ENCODE results near the gene SLC39A2. TPM values are rescaled to one million over a fixed set of nuclear protein-coding genes. Genes with fewer than 3 reads are reported as not detected.
"Not testable (repeated sequence)": the region's sequence is repeated elsewhere in the genome, so short reads cannot be mapped to it uniquely, and the experiment has no call there.

The SLC39A2 gene, protein sequence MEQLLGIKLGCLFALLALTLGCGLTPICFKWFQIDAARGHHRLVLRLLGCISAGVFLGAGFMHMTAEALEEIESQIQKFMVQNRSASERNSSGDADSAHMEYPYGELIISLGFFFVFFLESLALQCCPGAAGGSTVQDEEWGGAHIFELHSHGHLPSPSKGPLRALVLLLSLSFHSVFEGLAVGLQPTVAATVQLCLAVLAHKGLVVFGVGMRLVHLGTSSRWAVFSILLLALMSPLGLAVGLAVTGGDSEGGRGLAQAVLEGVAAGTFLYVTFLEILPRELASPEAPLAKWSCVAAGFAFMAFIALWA
- not detected in 2 replicates for total RNA-seq (2022)
- Bru-seq, nascent RNA = percentile 25 among the genes with signal in this experiment
- percentile 13 among the genes with signal in this experiment for BruChase-seq, experiment 1, labeled RNA remaining after a 6-hour chase
- percentile 15 among the genes with signal in this experiment for BruChase-seq, experiment 2, labeled RNA remaining after a 2-hour chase
- long read RNA-seq = 0 reads

DNA sequence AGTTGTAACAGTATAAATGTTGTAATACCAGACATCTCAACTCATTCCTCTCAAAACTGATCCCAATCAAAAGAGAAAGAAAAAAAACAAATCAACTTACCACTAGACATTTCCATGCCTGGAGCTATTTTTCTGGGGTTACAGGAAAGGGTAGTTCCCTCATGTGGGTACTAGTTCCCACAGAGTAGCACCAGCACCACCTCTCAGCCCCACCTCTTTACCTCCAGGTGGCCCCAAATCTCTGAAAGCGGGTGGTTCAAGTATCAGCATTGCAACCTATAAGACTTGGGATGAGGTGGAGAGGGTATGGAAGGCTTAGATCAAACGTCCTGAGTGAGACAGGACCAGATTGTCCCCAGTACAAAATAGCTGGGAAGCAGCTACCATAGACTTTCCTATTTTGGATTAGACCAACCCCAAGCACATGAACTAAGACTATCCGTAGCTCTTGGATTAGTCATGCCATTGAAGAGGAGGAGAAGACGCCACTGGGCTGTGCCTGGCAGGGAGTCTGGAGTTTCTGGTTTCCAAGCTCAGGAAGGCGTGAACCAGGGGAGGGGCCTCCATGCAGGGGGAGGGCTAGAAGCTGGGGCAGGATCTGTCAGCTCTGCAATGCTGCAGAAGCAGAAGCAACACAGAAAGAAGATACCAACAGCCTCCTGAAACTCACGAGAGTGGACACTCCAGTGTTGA lies at the start of gene SLC39A2:
TSS of gene SLC39A2 (plus strand) at position 620 of the 693 bp plus-strand sequence. CDS start 154 bp downstream, outside the sequence.
- peak within 1 kb of the TSS; percentile 8 for H3K4me3 Mint-ChIP-seq (ENCODE audit: unreplicated experiment)
- peak; percentile 83 for DNase-seq (ENCODE audit: unreplicated experiment)

DNA sequence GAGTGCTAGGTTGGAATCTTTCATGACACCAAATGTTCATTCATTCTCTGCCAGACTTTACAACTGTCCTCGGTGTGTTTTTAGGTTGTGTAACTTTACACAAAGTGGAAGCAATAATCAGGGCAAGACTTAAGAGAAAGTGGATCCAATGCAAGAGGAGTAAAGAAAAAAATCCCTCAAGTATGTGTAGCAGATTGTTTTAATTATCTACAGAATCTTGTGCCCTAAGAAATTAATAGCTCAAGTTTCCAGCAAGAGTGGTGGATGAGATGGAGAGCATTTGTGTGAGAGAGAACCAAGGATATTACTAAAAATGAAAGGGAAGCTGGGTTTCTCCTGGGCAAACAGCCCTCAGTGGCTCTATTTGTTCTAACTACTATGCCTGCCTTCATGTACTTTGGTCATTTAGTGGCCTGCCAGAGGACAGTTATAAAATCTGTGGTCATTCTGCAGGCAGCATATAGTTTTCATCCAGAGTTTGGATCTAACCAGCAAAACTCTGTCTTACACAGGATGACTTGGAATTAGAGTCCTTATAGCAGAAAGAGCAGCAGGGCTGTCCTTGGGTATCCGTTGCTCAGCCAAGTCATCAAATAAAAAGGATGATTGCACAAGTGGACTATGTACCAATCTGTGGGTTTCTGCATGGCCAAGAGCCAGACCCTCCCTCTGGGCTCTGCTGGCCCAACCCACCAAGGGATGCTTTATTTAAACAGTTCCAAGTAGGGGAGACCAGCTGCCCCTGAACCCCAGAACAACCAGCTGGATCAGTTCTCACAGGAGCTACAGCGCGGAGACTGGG lies 44.2 kb upstream of the SLC39A2 start, which contains the start of gene RNASE2:
TSS of gene RNASE2 (plus strand) at position 752 of the 802 bp plus-strand sequence. CDS start 285 bp downstream, outside the sequence.
- intact Hi-C loops (cut with micrococcal nuclease); H3K9me3 Mint-ChIP-seq (ENCODE audit: unreplicated experiment); H3K27ac Mint-ChIP-seq (ENCODE audit: low read depth, unreplicated experiment); POLR2A ChIA-PET; H3K4me3 Mint-ChIP-seq (ENCODE audit: unreplicated experiment); H3K4me1 Mint-ChIP-seq (ENCODE audit: insufficient read depth, unreplicated experiment); CTCF ChIA-PET; H3K36me3 Mint-ChIP-seq (ENCODE audit: insufficient read depth, unreplicated experiment); BruUV-seq (replicated peaks): not testable (repeated sequence)
- peak; percentile 18 for DNase-seq (ENCODE audit: unreplicated experiment)
- peaks cover 78% of the 10 kb centered on the region for H3K27me3 Mint-ChIP-seq (ENCODE audit: insufficient read depth, unreplicated experiment)

More for the DNA sequence above, at the start of gene SLC39A2:
- H3K36me3 Mint-ChIP-seq (ENCODE audit: insufficient read depth, unreplicated experiment) = peaks cover 46% of the 10 kb centered on the region
- CTCF ChIA-PET = interaction anchor here (0.5 to 13.0 kb wide), 19 partner anchors 10 to 695 kb away, joined by 3 to 213 read pairs (median 5); partner anchors contain the start of gene TPPP2
- POLR2A ChIA-PET = interaction anchor here (0.7 to 3.2 kb wide), 5 partner anchors 8 to 140 kb away, joined by 3 to 28 read pairs (median 5); partner anchors contain the start of gene METTL17
- intact Hi-C loops (cut with micrococcal nuclease) = no loop called here
- H3K9me3 Mint-ChIP-seq (ENCODE audit: unreplicated experiment) = no peaks in the 10 kb centered on the region
- BruUV-seq (replicated peaks) = no TSS peak
- peak within 1 kb of the TSS; percentile 73 for H3K27ac Mint-ChIP-seq (ENCODE audit: low read depth, unreplicated experiment)
- no peaks in the 10 kb centered on the region for H3K27me3 Mint-ChIP-seq (ENCODE audit: insufficient read depth, unreplicated experiment)
- peaks cover 18% of the 10 kb centered on the region for H3K4me1 Mint-ChIP-seq (ENCODE audit: insufficient read depth, unreplicated experiment)
- TF ChIP-seq, protein P1, sequence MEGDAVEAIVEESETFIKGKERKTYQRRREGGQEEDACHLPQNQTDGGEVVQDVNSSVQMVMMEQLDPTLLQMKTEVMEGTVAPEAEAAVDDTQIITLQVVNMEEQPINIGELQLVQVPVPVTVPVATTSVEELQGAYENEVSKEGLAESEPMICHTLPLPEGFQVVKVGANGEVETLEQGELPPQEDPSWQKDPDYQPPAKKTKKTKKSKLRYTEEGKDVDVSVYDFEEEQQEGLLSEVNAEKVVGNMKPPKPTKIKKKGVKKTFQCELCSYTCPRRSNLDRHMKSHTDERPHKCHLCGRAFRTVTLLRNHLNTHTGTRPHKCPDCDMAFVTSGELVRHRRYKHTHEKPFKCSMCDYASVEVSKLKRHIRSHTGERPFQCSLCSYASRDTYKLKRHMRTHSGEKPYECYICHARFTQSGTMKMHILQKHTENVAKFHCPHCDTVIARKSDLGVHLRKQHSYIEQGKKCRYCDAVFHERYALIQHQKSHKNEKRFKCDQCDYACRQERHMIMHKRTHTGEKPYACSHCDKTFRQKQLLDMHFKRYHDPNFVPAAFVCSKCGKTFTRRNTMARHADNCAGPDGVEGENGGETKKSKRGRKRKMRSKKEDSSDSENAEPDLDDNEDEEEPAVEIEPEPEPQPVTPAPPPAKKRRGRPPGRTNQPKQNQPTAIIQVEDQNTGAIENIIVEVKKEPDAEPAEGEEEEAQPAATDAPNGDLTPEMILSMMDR (IDR thresholded peaks at IDR 0.05; ENCODE audit: unreplicated experiment) = no peak

DNA sequence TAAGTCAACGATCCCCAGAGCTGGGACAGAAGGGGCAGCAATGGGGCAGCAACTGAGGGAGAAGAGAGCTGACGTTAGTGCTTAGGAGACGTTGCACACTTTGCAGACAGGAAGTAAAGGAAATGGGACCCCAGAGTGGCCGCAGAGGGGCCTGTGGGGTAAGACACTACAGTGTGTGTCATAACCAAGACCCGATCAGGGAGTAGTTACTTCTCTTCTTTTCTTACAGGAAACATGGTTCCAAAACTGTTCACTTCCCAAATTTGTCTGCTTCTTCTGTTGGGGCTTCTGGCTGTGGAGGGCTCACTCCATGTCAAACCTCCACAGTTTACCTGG lies 43.6 kb upstream of the SLC39A2 start:
- H3K36me3 Mint-ChIP-seq (ENCODE audit: insufficient read depth, unreplicated experiment); H3K9me3 Mint-ChIP-seq (ENCODE audit: unreplicated experiment); H3K27ac Mint-ChIP-seq (ENCODE audit: low read depth, unreplicated experiment); H3K4me1 Mint-ChIP-seq (ENCODE audit: insufficient read depth, unreplicated experiment); DNase-seq (ENCODE audit: unreplicated experiment); H3K4me3 Mint-ChIP-seq (ENCODE audit: unreplicated experiment); POLR2A ChIA-PET; BruUV-seq (replicated peaks); intact Hi-C loops (cut with micrococcal nuclease): not testable (repeated sequence)
- H3K27me3 Mint-ChIP-seq (ENCODE audit: insufficient read depth, unreplicated experiment) = peaks cover 72% of the 10 kb centered on the region
- CTCF ChIA-PET = interaction anchor here (0.5 kb wide), 1 partner anchor 93 kb away, joined by 3 read pairs; no protein-coding TSS in a partner anchor

DNA sequence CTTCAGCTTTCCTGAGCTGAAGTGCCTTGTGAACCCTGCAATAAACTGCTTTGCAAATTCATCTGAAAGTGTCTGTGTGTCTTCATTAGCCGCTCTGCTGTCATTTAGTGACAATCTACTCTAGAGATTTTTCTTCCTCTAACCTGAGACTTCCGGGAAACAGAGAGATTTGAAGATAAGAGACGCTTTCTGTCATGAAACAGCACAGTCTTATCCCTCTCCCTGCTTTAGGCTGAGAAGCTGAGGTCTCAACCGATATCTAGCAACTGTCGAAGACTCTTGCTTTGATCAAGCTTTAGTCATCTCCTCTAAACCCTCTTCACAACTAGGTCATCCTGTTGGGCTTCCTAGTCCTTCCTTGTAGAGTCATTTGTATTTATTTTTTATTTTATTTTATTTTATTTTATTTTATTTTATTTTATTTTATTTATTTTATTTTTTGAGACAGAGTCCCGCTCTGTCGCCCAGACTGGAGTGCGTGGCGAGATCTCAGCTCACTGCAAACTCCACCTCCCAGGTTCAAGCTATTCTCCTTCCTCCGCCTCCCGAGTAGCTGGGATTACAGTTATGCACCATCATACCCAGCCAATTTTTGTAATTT lies 42.6 kb upstream of the SLC39A2 start:
- ChIA-PET POLR2A (interaction anchor here (1.1 to 1.7 kb wide), 2 partner anchors 15 to 18 kb away, joined by 4 to 5 read pairs; no protein-coding TSS in a partner anchor), CTCF (interaction anchor here (0.7 to 2.2 kb wide), 2 partner anchors 14 to 97 kb away, joined by 3 to 13 read pairs; no protein-coding TSS in a partner anchor)
- DNase-seq (ENCODE audit: unreplicated experiment) = no peak
- no peaks in the 10 kb centered on the region for H3K9me3 Mint-ChIP-seq (ENCODE audit: unreplicated experiment)
- peaks cover 12% of the 10 kb centered on the region for H3K4me1 Mint-ChIP-seq (ENCODE audit: insufficient read depth, unreplicated experiment)
- no peaks in the 10 kb centered on the region for H3K36me3 Mint-ChIP-seq (ENCODE audit: insufficient read depth, unreplicated experiment)
- no peak overlapping the region for H3K4me3 Mint-ChIP-seq (ENCODE audit: unreplicated experiment)
- BruUV-seq (replicated peaks) = no TSS peak
- intact Hi-C loops (cut with micrococcal nuclease) = no loop called here
- TF ChIP-seq, protein P1 (IDR thresholded peaks at IDR 0.05; ENCODE audit: unreplicated experiment) = no peak
- no peak overlapping the region for H3K27ac Mint-ChIP-seq (ENCODE audit: low read depth, unreplicated experiment)
- peaks cover 64% of the 10 kb centered on the region for H3K27me3 Mint-ChIP-seq (ENCODE audit: insufficient read depth, unreplicated experiment)

DNA sequence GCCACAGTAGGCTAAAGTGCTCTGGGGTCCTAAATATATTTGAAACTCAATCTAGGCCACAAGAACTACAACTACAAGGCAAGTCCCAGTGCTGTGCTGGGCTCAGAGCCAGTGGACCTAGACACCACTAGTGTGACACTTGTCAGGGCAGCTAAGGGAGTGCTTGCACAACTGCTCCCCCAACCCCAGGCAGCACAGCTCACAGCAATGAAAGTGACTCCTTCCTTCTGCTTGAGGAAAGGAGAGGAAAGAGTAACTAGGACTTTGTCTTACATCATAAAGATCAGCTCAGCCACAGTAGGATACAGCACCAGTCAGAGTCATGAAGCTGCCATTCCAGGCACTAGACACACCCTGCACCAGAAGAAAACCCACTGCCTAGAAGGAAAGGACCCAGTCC lies 40.1 kb upstream of the SLC39A2 start:
- H3K27ac Mint-ChIP-seq (ENCODE audit: low read depth, unreplicated experiment); intact Hi-C loops (cut with micrococcal nuclease); POLR2A ChIA-PET; H3K4me3 Mint-ChIP-seq (ENCODE audit: unreplicated experiment); H3K9me3 Mint-ChIP-seq (ENCODE audit: unreplicated experiment); BruUV-seq (replicated peaks); H3K36me3 Mint-ChIP-seq (ENCODE audit: insufficient read depth, unreplicated experiment); DNase-seq (ENCODE audit: unreplicated experiment): not testable (repeated sequence)
- Mint-ChIP-seq H3K4me1 (ENCODE audit: insufficient read depth, unreplicated experiment) (peaks cover 16% of the 10 kb centered on the region), H3K27me3 (ENCODE audit: insufficient read depth, unreplicated experiment) (peaks cover 39% of the 10 kb centered on the region)
- CTCF ChIA-PET = interaction anchor here (0.6 to 2.9 kb wide), 3 partner anchors 13 to 71 kb away, joined by 4 to 38 read pairs (median 6); no protein-coding TSS in a partner anchor

Data from MCF 10A (cell line).